ENCODE measurements around the gene CTU2.

DNA sequence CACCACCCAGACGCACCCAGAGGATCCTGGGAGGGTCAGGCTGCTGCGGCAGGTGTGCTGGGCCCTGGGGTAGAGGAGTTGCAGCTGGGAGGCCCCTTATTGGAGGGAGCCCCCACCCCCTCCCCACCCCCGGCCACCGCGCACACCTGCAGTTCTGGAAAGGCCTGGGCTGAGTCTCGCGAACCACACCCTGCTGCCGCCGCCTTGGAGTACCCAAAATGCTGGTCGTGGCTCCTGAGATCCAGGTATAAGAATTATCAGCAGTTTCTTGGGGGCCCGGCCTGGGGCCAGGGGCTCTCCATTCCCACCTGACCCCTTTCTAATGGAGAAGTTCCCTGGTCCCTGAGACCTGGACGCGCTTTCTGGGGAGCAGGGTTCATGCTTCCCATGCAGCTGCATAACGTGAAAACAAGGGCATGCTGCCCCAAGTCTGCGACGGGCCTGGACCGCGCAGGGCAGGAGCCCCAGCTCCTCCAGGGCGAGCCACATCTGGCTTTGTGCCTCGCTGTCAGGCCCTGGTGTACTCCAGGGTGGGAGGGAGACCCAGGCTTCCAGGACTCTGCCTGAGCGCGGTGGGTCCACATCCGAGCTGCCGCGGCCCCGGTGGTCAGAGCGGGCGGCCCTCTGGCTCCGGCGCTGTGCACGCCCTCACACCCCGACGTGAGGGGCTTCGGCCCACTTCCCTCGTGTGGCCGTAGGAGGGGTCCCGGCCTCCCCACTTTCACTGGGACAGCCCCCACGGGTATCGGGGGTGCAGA lies 12.7 kb upstream of the CTU2 start:
- no peak for TF ChIP-seq EZH2 (IDR thresholded peaks at IDR 0.05; ENCODE audit: low read length)
- TF ChIP-seq, protein P1, sequence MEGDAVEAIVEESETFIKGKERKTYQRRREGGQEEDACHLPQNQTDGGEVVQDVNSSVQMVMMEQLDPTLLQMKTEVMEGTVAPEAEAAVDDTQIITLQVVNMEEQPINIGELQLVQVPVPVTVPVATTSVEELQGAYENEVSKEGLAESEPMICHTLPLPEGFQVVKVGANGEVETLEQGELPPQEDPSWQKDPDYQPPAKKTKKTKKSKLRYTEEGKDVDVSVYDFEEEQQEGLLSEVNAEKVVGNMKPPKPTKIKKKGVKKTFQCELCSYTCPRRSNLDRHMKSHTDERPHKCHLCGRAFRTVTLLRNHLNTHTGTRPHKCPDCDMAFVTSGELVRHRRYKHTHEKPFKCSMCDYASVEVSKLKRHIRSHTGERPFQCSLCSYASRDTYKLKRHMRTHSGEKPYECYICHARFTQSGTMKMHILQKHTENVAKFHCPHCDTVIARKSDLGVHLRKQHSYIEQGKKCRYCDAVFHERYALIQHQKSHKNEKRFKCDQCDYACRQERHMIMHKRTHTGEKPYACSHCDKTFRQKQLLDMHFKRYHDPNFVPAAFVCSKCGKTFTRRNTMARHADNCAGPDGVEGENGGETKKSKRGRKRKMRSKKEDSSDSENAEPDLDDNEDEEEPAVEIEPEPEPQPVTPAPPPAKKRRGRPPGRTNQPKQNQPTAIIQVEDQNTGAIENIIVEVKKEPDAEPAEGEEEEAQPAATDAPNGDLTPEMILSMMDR (optimal IDR thresholded peaks at IDR 0.05 in 1 of 3, IDR thresholded peaks at IDR 0.05 in 1 of 3, conservative IDR thresholded peaks at IDR 0.05 in 1 of 3; ENCODE audit: extremely low read depth in 1 of 3, insufficient read depth in 2 of 3, low read length in 3 of 3), result no peak

All from keratinocyte (primary cell).